ENCODE data around the gene PCED1B.

PCED1B gene

GRCh38 chr12:47082283-47082682, 2.9 kb downstream of the PCED1B start:
- TF ChIP-seq EZH2phosphoT487 (conservative IDR thresholded peaks at IDR 0.05; ENCODE audit: low read length) = no peak
- TF ChIP-seq, protein P1, sequence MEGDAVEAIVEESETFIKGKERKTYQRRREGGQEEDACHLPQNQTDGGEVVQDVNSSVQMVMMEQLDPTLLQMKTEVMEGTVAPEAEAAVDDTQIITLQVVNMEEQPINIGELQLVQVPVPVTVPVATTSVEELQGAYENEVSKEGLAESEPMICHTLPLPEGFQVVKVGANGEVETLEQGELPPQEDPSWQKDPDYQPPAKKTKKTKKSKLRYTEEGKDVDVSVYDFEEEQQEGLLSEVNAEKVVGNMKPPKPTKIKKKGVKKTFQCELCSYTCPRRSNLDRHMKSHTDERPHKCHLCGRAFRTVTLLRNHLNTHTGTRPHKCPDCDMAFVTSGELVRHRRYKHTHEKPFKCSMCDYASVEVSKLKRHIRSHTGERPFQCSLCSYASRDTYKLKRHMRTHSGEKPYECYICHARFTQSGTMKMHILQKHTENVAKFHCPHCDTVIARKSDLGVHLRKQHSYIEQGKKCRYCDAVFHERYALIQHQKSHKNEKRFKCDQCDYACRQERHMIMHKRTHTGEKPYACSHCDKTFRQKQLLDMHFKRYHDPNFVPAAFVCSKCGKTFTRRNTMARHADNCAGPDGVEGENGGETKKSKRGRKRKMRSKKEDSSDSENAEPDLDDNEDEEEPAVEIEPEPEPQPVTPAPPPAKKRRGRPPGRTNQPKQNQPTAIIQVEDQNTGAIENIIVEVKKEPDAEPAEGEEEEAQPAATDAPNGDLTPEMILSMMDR (IDR thresholded peaks at IDR 0.05; ENCODE audit: insufficient read depth, low read length, poor library complexity, severe bottlenecking) = no peak
- H3K9ac ChIP-seq (ENCODE audit: low read length) = no peak overlapping the region
- H3K9me2 ChIP-seq (replicated peaks; ENCODE audit: insufficient read depth, low read length) = no peaks in the 10 kb centered on the region
- peak overlapping the region; percentile 96 for H3K4me2 ChIP-seq (ENCODE audit: low read depth, low read length, poor library complexity, severe bottlenecking)
- H3K4me3 ChIP-seq (ENCODE audit: insufficient read depth, low read length, poor library complexity, severe bottlenecking) = no peak overlapping the region
- H4K20me1 ChIP-seq (ENCODE audit: low read depth, low read length) = no peaks in the 10 kb centered on the region
- no peaks in the 10 kb centered on the region for H3K27me3 ChIP-seq (ENCODE audit: low read length)
- H2AFZ ChIP-seq (ENCODE audit: low read depth, low read length, severe bottlenecking) = no peak overlapping the region
- H3F3A ChIP-seq (ENCODE audit: insufficient read depth) = peaks cover 20% of the 10 kb centered on the region
- H3K36me3 ChIP-seq (ENCODE audit: low read length) = no peaks in the 10 kb centered on the region
- H3K79me2 ChIP-seq (ENCODE audit: insufficient read depth, low read length) = no peaks in the 10 kb centered on the region
- H3K27ac ChIP-seq (ENCODE audit: low read depth, low read length) = peak overlapping the region; percentile 25; the same call in 1 of the 2 replicates
- no peaks in the 10 kb centered on the region for H3K9me3 ChIP-seq (ENCODE audit: insufficient read depth, low read length)

DNA sequence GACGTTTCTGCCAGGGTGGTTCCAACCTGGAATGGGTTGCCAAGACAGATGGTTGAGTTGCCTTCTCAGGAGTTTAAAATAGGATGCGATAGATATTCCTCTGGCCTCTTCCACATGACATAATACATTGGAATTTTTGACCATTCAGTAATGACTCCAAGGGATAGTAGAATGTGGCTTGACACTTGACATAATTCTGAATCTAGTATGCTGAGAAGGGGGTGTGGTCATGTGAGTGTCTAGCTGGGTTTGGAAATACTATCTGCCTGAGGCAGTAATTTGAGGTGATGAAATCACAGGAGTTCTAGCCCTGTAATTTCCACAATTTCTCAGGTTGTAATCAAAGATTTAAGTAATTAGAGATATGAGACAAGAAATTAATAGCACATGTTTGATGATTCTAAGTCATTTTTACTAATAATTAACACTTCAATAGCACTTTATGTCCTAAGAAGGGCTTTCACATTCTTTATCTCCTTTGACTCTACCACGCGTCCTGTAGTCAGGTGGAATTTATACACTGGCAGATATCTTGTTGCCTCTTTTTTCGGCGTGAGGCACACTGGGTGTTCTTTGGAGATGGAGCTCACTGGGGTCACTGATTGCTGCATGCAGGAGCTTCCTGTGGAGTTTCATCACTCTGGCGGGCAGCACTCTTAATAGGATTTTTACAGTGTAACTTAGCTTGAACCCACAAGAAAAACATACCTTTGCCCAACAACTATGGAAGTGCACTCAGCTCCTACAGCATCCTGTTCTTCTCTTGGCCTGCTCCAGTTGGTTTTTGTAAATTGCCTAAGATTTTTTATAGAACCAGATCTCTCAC, 3.6 kb downstream of the PCED1B start:
- H3K79me2 ChIP-seq (ENCODE audit: insufficient read depth, low read length) = no peaks in the 10 kb centered on the region
- peaks cover 23% of the 10 kb centered on the region for H3F3A ChIP-seq (ENCODE audit: insufficient read depth)
- no peak for TF ChIP-seq EZH2phosphoT487 (conservative IDR thresholded peaks at IDR 0.05; ENCODE audit: low read length)
- TF ChIP-seq, protein P1 (IDR thresholded peaks at IDR 0.05; ENCODE audit: insufficient read depth, low read length, poor library complexity, severe bottlenecking) = no peak
- H2AFZ ChIP-seq (ENCODE audit: low read depth, low read length, severe bottlenecking) = no peak overlapping the region
- no peaks in the 10 kb centered on the region for H3K9me2 ChIP-seq (replicated peaks; ENCODE audit: insufficient read depth, low read length)
- no peaks in the 10 kb centered on the region for H3K27me3 ChIP-seq (ENCODE audit: low read length)
- H3K36me3 ChIP-seq (ENCODE audit: low read length) = no peaks in the 10 kb centered on the region
- H4K20me1 ChIP-seq (ENCODE audit: low read depth, low read length) = no peaks in the 10 kb centered on the region
- H3K27ac ChIP-seq (ENCODE audit: low read depth, low read length) = no peak overlapping the region
- H3K9me3 ChIP-seq (ENCODE audit: insufficient read depth, low read length) = no peaks in the 10 kb centered on the region
- H3K9ac ChIP-seq (ENCODE audit: low read length) = no peak overlapping the region
- no peak overlapping the region for H3K4me2 ChIP-seq (ENCODE audit: low read depth, low read length, poor library complexity, severe bottlenecking)
- H3K4me3 ChIP-seq (ENCODE audit: insufficient read depth, low read length, poor library complexity, severe bottlenecking) = no peak overlapping the region

- Histone ChIP-seq H3K79me2 (ENCODE audit: insufficient read depth, low read length) (no peaks in the 10 kb centered on the region), H3F3A (ENCODE audit: insufficient read depth) (peaks cover 23% of the 10 kb centered on the region), H3K9me3 (ENCODE audit: insufficient read depth, low read length) (no peaks in the 10 kb centered on the region), H3K9me2 (replicated peaks; ENCODE audit: insufficient read depth, low read length) (no peaks in the 10 kb centered on the region), H3K4me2 (ENCODE audit: low read depth, low read length, poor library complexity, severe bottlenecking) (no peak overlapping the region), H3K9ac (ENCODE audit: low read length) (no peak overlapping the region), H4K20me1 (ENCODE audit: low read depth, low read length) (no peaks in the 10 kb centered on the region), H2AFZ (ENCODE audit: low read depth, low read length, severe bottlenecking) (no peak overlapping the region), H3K4me3 (ENCODE audit: insufficient read depth, low read length, poor library complexity, severe bottlenecking) (no peak overlapping the region), H3K27me3 (ENCODE audit: low read length) (no peaks in the 10 kb centered on the region), H3K27ac (ENCODE audit: low read depth, low read length) (no peak overlapping the region), H3K36me3 (ENCODE audit: low read length) (no peaks in the 10 kb centered on the region)
- no peak for TF ChIP-seq EZH2phosphoT487 (conservative IDR thresholded peaks at IDR 0.05; ENCODE audit: low read length)
- TF ChIP-seq, protein P1 (IDR thresholded peaks at IDR 0.05; ENCODE audit: insufficient read depth, low read length, poor library complexity, severe bottlenecking) = no peak
Measured at GRCh38 chr12:47084172-47084571, 4.8 kb downstream of the PCED1B start.
